ENCODE measurements around the gene TRAM2. TPM values are rescaled to one million over a fixed set of nuclear protein-coding genes. Genes with fewer than 3 reads are reported as not detected.

Gene TRAM2
- total and polyA plus RNA-seq, 2 of the 13 experiments (the other 11 are each of a cell fraction or from before 2014, with no cell fraction given) = 49.1 to 72.5 TPM

GRCh38 chr6:52597738-52598122 lies 20.9 kb upstream of the TRAM2 start:
- Histone ChIP-seq H3K4me1 (ENCODE audit: insufficient read depth, low read length) (peaks cover 76% of the 10 kb centered on the region), H3K9ac (ENCODE audit: insufficient read depth, low read depth, low read length) (peak overlapping the region; percentile 82), H3K79me2 (ENCODE audit: insufficient read depth, low read length) (no peaks in the 10 kb centered on the region), H3K4me2 (ENCODE audit: low read depth, low read length) (peak overlapping the region; percentile 96), H2AFZ (ENCODE audit: low read length) (peak overlapping the region; percentile 49), H4K20me1 (ENCODE audit: insufficient read depth, low read length) (no peaks in the 10 kb centered on the region), H3K36me3 (replicated peaks in 1 of 2; ENCODE audit: control insufficient read depth in 1 of 2, insufficient read depth in 2 of 2, low read length in 2 of 2) (no peaks in the 10 kb centered on the region), H3K4me3 (replicated peaks in 1 of 3; ENCODE audit: insufficient read depth in 1 of 3, low read depth in 2 of 3, low read length in 3 of 3) (peak overlapping the region; percentile 42 to 73 (median 52); a peak in 5 of 6 replicates), H3K9me3 (ENCODE audit: low read length) (no peaks in the 10 kb centered on the region), H3K27me3 (ENCODE audit: control insufficient read depth in 1 of 2, insufficient read depth in 2 of 2, low read length in 2 of 2) (no peaks in the 10 kb centered on the region), H3K27ac (ENCODE audit: extremely low read length, insufficient read depth, low read length) (peak overlapping the region; percentile 98)
- DNase-seq (ENCODE audit: low spot score) = no peak
- POLR2A ChIA-PET = interaction anchor here (1.0 to 6.6 kb wide), 31 partner anchors 8 to 398 kb away, joined by 3 to 133 read pairs (median 6); partner anchors contain the start of genes EFHC1, GSTA4 and TRAM2
- in situ Hi-C loops (cut with HindIII; ENCODE audit: extremely low pct_ligation_motif_present, low pct_unique_long_range_greater_than_20kb) (loop anchor here (5.0 kb wide), 2 partner anchors 65 to 180 kb away; no protein-coding TSS in a partner anchor), intact Hi-C loops (cut with micrococcal nuclease; ENCODE audit: unreplicated experiment) (loop anchor here (1.0 to 5.0 kb wide), 8 partner anchors 8 to 315 kb away; partner anchors contain the start of genes EFHC1 and MCM3)
- no peak for ATAC-seq
- CTCF ChIA-PET (ENCODE audit: low intra/inter-chr PET ratio, low total read pairs) = interaction anchor here (1.2 to 2.4 kb wide), 4 partner anchors 21 to 184 kb away, joined by 4 to 48 read pairs (median 8); partner anchors contain the start of gene TRAM2
- no peak for FAIRE-seq
- BruUV-seq (replicated peaks) = TSS peak; percentile 86
- TF ChIP-seq POLR2G (IDR thresholded peaks at IDR 0.05; ENCODE audit: low read depth, low read length) (no peak), HES4 (CRISPR knock-in tag; IDR thresholded peaks at IDR 0.05; ENCODE audit: borderline replicate concordance) (no peak), SRY (CRISPR knock-in tag; IDR thresholded peaks at IDR 0.05) (no peak), ESRRA (CRISPR knock-in tag; IDR thresholded peaks at IDR 0.05; ENCODE audit: low read depth) (no peak), NPAS2 (CRISPR knock-in tag; IDR thresholded peaks at IDR 0.05; ENCODE audit: borderline replicate concordance) (no peak), ZNF766 (CRISPR knock-in tag; IDR thresholded peaks at IDR 0.05; ENCODE audit: borderline replicate concordance) (no peak), SMARCE1 (IDR thresholded peaks at IDR 0.05; ENCODE audit: borderline replicate concordance) (no peak), ZNF776 (CRISPR knock-in tag; IDR thresholded peaks at IDR 0.05) (no peak), IKZF5 (CRISPR knock-in tag; IDR thresholded peaks at IDR 0.05) (no peak), NR2C2 (CRISPR knock-in tag; IDR thresholded peaks at IDR 0.05; ENCODE audit: borderline replicate concordance) (peak; percentile 23; the same call in 1 of the 2 replicates), CHCHD3 (CRISPR knock-in tag; IDR thresholded peaks at IDR 0.05) (0 out of 2 replicates have a peak, but pooled peaks have one; percentile 19), CCDC6 (CRISPR knock-in tag; IDR thresholded peaks at IDR 0.05) (0 out of 2 replicates have a peak, but pooled peaks have one; percentile 5), ZNF282 (IDR thresholded peaks at IDR 0.05; ENCODE audit: partially characterized antibody) (no peak), ZNF816 (CRISPR knock-in tag; IDR thresholded peaks at IDR 0.05; ENCODE audit: borderline replicate concordance) (0 out of 2 replicates have a peak, but pooled peaks have one; percentile 56), ZNF652 (CRISPR knock-in tag; IDR thresholded peaks at IDR 0.05; ENCODE audit: borderline replicate concordance, low read depth) (no peak), ZNF44 (CRISPR knock-in tag; IDR thresholded peaks at IDR 0.05) (no peak), FOXP4 (CRISPR knock-in tag; IDR thresholded peaks at IDR 0.05) (no peak), REXO4 (CRISPR knock-in tag; IDR thresholded peaks at IDR 0.05; ENCODE audit: borderline replicate concordance) (no peak), KLF13 (CRISPR knock-in tag; IDR thresholded peaks at IDR 0.05) (no peak), ZNF33B (CRISPR knock-in tag; IDR thresholded peaks at IDR 0.05) (0 out of 2 replicates have a peak, but pooled peaks have one; percentile 8), EHMT2 (IDR thresholded peaks at IDR 0.05; ENCODE audit: borderline replicate concordance, low read depth, low read length) (no peak), FOXA3 (CRISPR knock-in tag; IDR thresholded peaks at IDR 0.05) (no peak), ZNF446 (CRISPR knock-in tag; IDR thresholded peaks at IDR 0.05) (peak; percentile 29; the same call in 1 of the 2 replicates), ZNF547 (CRISPR knock-in tag; IDR thresholded peaks at IDR 0.05) (no peak), GFI1 (CRISPR knock-in tag; IDR thresholded peaks at IDR 0.05; ENCODE audit: borderline replicate concordance) (no peak)

Measured in HepG2 (cell line).